DMS79 (cell line): Measurements from ENCODE around the gene HMGCL.
A peak's percentile ranks its signal among the peaks of the same experiment; 100 is the strongest.

Experiments
- DNase-seq: peaks from one replicate; lab custom pipeline; 2025; lab: John Stamatoyannopoulos, UW

Gene HMGCL

GRCh38 chr1:23776217-23776616, 49.0 kb downstream of the HMGCL start:
- no peak for DNase-seq

- peak; percentile 86 for DNase-seq
Measured at GRCh38 chr1:23774174-23774880, 50.9 kb downstream of the HMGCL start.

- DNase-seq: no peak
Measured at GRCh38 chr1:23772854-23773242, 52.4 kb downstream of the HMGCL start.

GRCh38 chr1:23772049-23772853, 53.0 kb downstream of the HMGCL start:
- DNase-seq: peak; percentile 44

GRCh38 chr1:23768733-23769132, 56.5 kb downstream of the HMGCL start:
- no peak for DNase-seq

GRCh38 chr1:23763041-23763577, 62.1 kb downstream of the HMGCL start:
- DNase-seq: no peak

GRCh38 chr1:23759277-23759676, 66.0 kb downstream of the HMGCL start:
- DNase-seq: no peak

- no peak for DNase-seq
Measured at GRCh38 chr1:23757812-23758211, 67.4 kb downstream of the HMGCL start.

- no peak for DNase-seq
Measured at GRCh38 chr1:23756676-23757075, 68.6 kb downstream of the HMGCL start.

- DNase-seq: no peak
Measured at GRCh38 chr1:23752909-23753308, 72.3 kb downstream of the HMGCL start.
